HepG2 (cell line): ENCODE data around the gene PDGFD. TPM values are rescaled to one million over a fixed set of nuclear protein-coding genes. Genes with fewer than 3 reads are reported as not detected.

Source experiments
- AHR ChIP-seq: IDR thresholded peaks from 2 replicates; pipeline ENCODE4 v1.6.1; 2018; ENCODE audit warnings: missing genetic modification reagents, missing compliant biosample characterization
- ATF4 ChIP-seq, 2 experiments: fragments of 450-650 bp in 1 of 2; sonication (generic) in 1 of 2; formaldehyde crosslinking; IDR thresholded peaks; 2 replicates each; pipeline versions ENCODE4 v1.5.0 to v1.8.0; 2020 to 2022; ENCODE audit warnings: mild to moderate bottlenecking in 1 of 2, missing genetic modification reagents in 1 of 2
- DDIT3 ChIP-seq: sonication (generic); formaldehyde crosslinking; IDR thresholded peaks from 2 replicates; pipeline ENCODE4 v1.4.0; 2020; ENCODE audit warnings: mild to moderate bottlenecking, missing genetic modification reagents
- ELF4 ChIP-seq: sonication (generic); formaldehyde crosslinking; IDR thresholded peaks from 2 replicates; pipeline ENCODE4 v1.5.0; 2020; ENCODE audit warnings: missing genetic modification reagents, mild to moderate bottlenecking, moderate library complexity, borderline replicate concordance
- EZH2 ChIP-seq: conservative IDR thresholded peaks from 2 replicates; pipeline ENCODE4 v1.6.1; 2012; ENCODE audit warnings: mild to moderate bottlenecking, low read depth, low read length, moderate library complexity
- HIVEP1 ChIP-seq: sonication (generic); formaldehyde crosslinking; IDR thresholded peaks from 2 replicates; pipeline ENCODE4 v1.4.0; 2020; ENCODE audit warnings: mild to moderate bottlenecking, missing genetic modification reagents
- HMG20A ChIP-seq: IDR thresholded peaks from 2 replicates; pipeline ENCODE4 v1.6.1; 2016; ENCODE audit warnings: borderline replicate concordance
- HMGXB3 ChIP-seq: sonication (generic); formaldehyde crosslinking; IDR thresholded peaks from 2 replicates; pipeline ENCODE4 v1.4.0; 2020; ENCODE audit warnings: missing genetic modification reagents, borderline replicate concordance
- JDP2 ChIP-seq: sonication (generic); formaldehyde crosslinking; IDR thresholded peaks from 2 replicates; pipeline ENCODE4 v1.8.1; 2022; ENCODE audit warnings: missing genetic modification reagents, borderline replicate concordance
- JUNB ChIP-seq: sonication (generic); formaldehyde crosslinking; IDR thresholded peaks from 2 replicates; pipeline ENCODE4 v1.8.0; 2022; ENCODE audit warnings: missing genetic modification reagents, mild to moderate bottlenecking, borderline replicate concordance
- MED8 ChIP-seq: sonication (generic); formaldehyde crosslinking; IDR thresholded peaks from 2 replicates; pipeline ENCODE4 v1.8.1; 2023; ENCODE audit warnings: mild to moderate bottlenecking, missing genetic modification reagents; ENCODE audit not compliant: insufficient replicate concordance
- NRL ChIP-seq: sonication (generic); formaldehyde crosslinking; IDR thresholded peaks from 2 replicates; pipeline ENCODE4 v1.5.0; 2020; ENCODE audit warnings: missing genetic modification reagents, mild to moderate bottlenecking, moderate library complexity, borderline replicate concordance
- PRDM4 ChIP-seq: sonication (generic); formaldehyde crosslinking; IDR thresholded peaks from 2 replicates; pipeline ENCODE4 v1.9.0; 2021; ENCODE audit warnings: missing genetic modification reagents, borderline replicate concordance
- SUZ12 ChIP-seq: fragments of 150-350 bp; IDR thresholded peaks from 2 replicates; pipeline ENCODE4 v1.6.1; 2014; ENCODE audit warnings: low read depth, low read length
- TOPORS ChIP-seq: sonication (generic); formaldehyde crosslinking; IDR thresholded peaks from 2 replicates; pipeline ENCODE4 v1.8.0; 2023; ENCODE audit warnings: mild to moderate bottlenecking, missing genetic modification reagents
- U2AF2 ChIP-seq: fragments of 200-400 bp; formaldehyde crosslinking; IDR thresholded peaks from 2 replicates; pipeline ENCODE4 v1.6.1; 2017; ENCODE audit warnings: low read depth, mild to moderate bottlenecking, low read length
- ZBTB39 ChIP-seq: sonication (generic); formaldehyde crosslinking; IDR thresholded peaks from 2 replicates; pipeline ENCODE4 v1.5.0; 2020; ENCODE audit warnings: missing genetic modification reagents
- ZNF124 ChIP-seq: sonication (generic); formaldehyde crosslinking; IDR thresholded peaks from 2 replicates; pipeline ENCODE4 v1.4.0; 2020; ENCODE audit warnings: missing genetic modification reagents
- ZSCAN22 ChIP-seq: sonication (generic); formaldehyde crosslinking; IDR thresholded peaks from 2 replicates; pipeline ENCODE4 v1.4.0; 2020; ENCODE audit warnings: mild to moderate bottlenecking, missing genetic modification reagents
- ZSCAN25 ChIP-seq: sonication (generic); formaldehyde crosslinking; IDR thresholded peaks from 2 replicates; pipeline ENCODE4 v1.8.0; 2022; ENCODE audit warnings: mild to moderate bottlenecking, missing genetic modification reagents
- ZSCAN30 ChIP-seq: sonication (generic); formaldehyde crosslinking; IDR thresholded peaks from 2 replicates; pipeline ENCODE4 v1.5.0; 2020; ENCODE audit warnings: mild to moderate bottlenecking, missing genetic modification reagents
- polyA plus RNA-seq, 8 experiments: library from polyadenylated mRNA; depleted of rRNA in 3 of 8; stranded (reverse) in 7 of 8; unstranded in 1 of 8; fragments of >200 nt; fragmentation: Illumina TruSeq in 4 of 8; extraction: Trizol in 4 of 8; gene quantifications; 2 replicates each; pipeline versions ENCODE4 v1.2.1 to v1.2.3, GENCODE V29; 2011 to 2016; ENCODE audit warnings: low read depth in 4 of 8, missing spikeins in 1 of 8, mixed read lengths in 1 of 8; ENCODE audit not compliant: insufficient read depth in 1 of 8
- total RNA-seq, 5 experiments: library from RNA; depleted of rRNA; stranded (reverse); fragments of >200 nt; fragmentation: Illumina TruSeq; extraction: Trizol; gene quantifications; 2 replicates each; pipeline ENCODE4 v1.2.3, GENCODE V29; 2016; ENCODE audit warnings: low read depth in 1 of 5

Gene PDGFD
- total and polyA plus RNA-seq, 2 of the 13 experiments (the other 11 are each of a cell fraction or from before 2014, with no cell fraction given), result 0.09 to 0.29 TPM

- TF ChIP-seq HMGXB3 (CRISPR knock-in tag) (no peak), MED8 (CRISPR knock-in tag) (no peak), HIVEP1 (CRISPR knock-in tag) (no peak), TOPORS (CRISPR knock-in tag) (no peak), ZSCAN22 (CRISPR knock-in tag) (no peak), DDIT3 (CRISPR knock-in tag) (no peak), ZSCAN25 (CRISPR knock-in tag) (no peak), ATF4 (CRISPR knock-in tag; IDR thresholded peaks at IDR 0.05) (0 out of 4 replicates have a peak, but pooled peaks of 1 of the 2 experiments have one; percentile 14), U2AF2 (no peak), HMG20A (CRISPR knock-in tag) (no peak), SUZ12 (no peak), NRL (peak; percentile 51; the same call in 1 of the 2 replicates), PRDM4 (CRISPR knock-in tag) (no peak), AHR (no peak), JDP2 (CRISPR knock-in tag) (no peak), ELF4 (CRISPR knock-in tag) (no peak), ZBTB39 (CRISPR knock-in tag) (no peak), ZSCAN30 (CRISPR knock-in tag) (no peak), EZH2 (no peak), ZNF124 (CRISPR knock-in tag) (0 out of 2 replicates have a peak, but pooled peaks have one; percentile 24), JUNB (CRISPR knock-in tag) (no peak)
Measured at GRCh38 chr11:104164028-104164520, at the start of gene PDGFD (continued).
